Loucy (cell line): ENCODE data around the gene MT1A.

ENCODE experiments used
- CTCF ChIP-seq: fragments of 200-600 bp; sonication (generic); conservative IDR thresholded peaks from 2 replicates; pipeline ENCODE4 v1.5.1; 2014; ENCODE audit warnings: mild to moderate bottlenecking, antibody characterized with exemption, low read length
- EZH2phosphoT487 ChIP-seq: fragments of 200-600 bp; IDR thresholded peaks from 2 replicates; pipeline ENCODE4 v1.6.1; 2018; ENCODE audit warnings: antibody characterized with exemption, mild to moderate bottlenecking, moderate library complexity, borderline replicate concordance

- TF ChIP-seq CTCF (no peak), EZH2phosphoT487 (no peak)
Observed at GRCh38 chr16:56649820-56650219, 11.4 kb downstream of the MT1A start.
